Stimulated activated CD4-positive, alpha-beta T cell treated with anti-CD3 and anti-CD28 coated beads, Interleukin-2, amount 100 ng/mL, for 4 hours (primary cell): ENCODE results near the gene ARHGEF28.

ENCODE experiments used
- DNase-seq: peaks from one replicate; pipeline ENCODE4 v3.0.0-alpha.2; 2020; ENCODE audit warnings: low read depth

The ARHGEF28 gene

DNA sequence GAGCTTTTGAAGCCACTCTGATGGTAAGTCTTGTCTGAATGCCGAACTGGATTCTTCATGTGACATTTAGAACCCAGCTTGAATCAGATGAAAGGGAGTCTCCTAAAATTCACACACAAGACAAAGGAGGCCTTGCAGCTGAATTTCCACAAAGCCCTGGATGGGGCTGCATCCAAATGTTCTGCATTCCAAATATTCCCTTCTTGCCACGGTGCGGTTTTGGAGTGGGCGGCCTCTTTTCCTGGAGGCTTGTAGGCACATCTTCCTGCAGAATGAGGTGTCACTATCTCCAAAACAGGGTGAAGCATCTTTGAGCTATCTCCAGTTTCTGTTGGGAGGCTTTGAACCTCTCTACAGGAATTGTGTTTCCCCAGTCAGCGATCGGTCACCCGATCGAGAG lies 342.7 kb downstream of the ARHGEF28 start:
- no peak for DNase-seq

- DNase-seq, result no peak
These were observed 343.4 kb downstream of the ARHGEF28 start for GRCh38 chr5:73969195-73970036.

- DNase-seq, result no peak
These were observed 345.3 kb downstream of the ARHGEF28 start for GRCh38 chr5:73971326-73971725.

GRCh38 chr5:73973135-73973534 lies 347.1 kb downstream of the ARHGEF28 start:
- DNase-seq, result no peak

DNA sequence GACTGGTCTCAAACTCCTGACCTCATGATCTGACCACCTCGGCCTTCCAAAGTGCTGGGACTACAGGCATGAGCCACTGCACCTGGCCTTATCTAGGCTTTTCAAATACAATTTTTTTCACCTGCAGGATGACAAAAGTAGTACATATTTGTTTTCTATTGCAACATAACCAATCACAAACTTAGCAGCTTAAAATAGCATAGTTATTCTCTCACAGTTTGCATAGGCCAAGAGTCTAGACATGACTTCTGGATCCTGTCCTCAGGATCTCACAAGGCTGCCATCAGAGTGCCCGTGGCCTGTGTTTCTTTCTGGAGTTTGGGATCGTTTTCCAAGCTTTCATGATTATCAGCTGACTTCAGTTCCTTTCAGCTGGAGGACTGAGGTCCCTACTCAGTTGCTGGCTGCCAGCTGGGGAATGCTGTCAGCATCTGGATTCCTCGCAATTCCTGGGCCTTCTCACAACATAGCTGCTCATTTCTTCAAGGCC lies 348.9 kb downstream of the ARHGEF28 start:
- DNase-seq, result no peak

- DNase-seq, result no peak
These were observed 349.8 kb downstream of the ARHGEF28 start for GRCh38 chr5:73975845-73976244.

GRCh38 chr5:73977146-73977545 lies 351.1 kb downstream of the ARHGEF28 start:
- no peak for DNase-seq

GRCh38 chr5:73979321-73979720 lies 353.3 kb downstream of the ARHGEF28 start:
- no peak for DNase-seq

GRCh38 chr5:73981704-73982103 lies 355.7 kb downstream of the ARHGEF28 start:
- DNase-seq, result no peak

GRCh38 chr5:73983644-73984043 lies 357.6 kb downstream of the ARHGEF28 start:
- no peak for DNase-seq

DNA sequence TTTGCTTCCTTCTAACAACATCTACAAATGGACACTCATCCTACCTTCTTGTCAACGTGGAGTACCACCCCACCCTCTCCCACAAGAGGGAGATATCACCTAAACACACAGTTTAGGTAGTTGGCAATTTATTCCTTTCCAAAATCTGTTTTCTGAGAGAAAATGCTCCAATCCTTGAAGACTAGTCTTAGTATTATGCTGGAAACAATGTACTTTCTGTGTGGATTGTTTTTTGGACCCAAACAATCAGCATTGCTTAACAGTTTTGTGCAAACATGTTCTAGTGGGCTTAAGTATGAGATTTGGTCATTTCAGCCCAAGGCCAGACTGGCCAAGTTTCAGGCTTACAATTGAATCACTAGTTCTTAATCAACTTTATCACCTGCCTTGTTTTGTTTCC lies 359.1 kb downstream of the ARHGEF28 start:
- DNase-seq, result no peak

DNA sequence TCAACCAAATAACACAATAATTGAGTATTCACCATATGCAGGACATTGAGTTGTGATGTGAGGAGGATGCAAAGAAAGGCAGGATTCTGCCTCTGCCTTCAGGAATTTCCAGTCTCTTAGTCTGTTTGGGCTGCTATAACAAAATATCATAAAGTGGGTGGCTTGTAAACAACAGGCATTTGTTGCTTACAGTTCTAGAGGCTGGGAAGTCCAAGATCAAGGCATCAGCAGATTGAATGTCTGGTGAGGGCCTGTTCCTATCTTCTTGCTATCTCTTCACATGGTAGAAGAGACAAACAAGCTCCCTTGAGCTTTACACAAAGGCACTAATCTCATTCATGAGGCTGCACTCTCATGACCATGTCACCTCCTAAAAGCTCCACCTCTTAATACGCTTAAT lies 360.7 kb downstream of the ARHGEF28 start:
- DNase-seq, result no peak

GRCh38 chr5:73987915-73988314 lies 361.9 kb downstream of the ARHGEF28 start:
- no peak for DNase-seq

- DNase-seq, result no peak
These were observed 364.0 kb downstream of the ARHGEF28 start for GRCh38 chr5:73989956-73990355.
